HEK293 (cell line): ENCODE measurements around the gene SBNO2.
A peak's percentile ranks its signal among the peaks of the same experiment; 100 is the strongest.

Experiments used
- CTCF ChIA-PET: fragments of 350-600 bp; formaldehyde crosslinking; extraction: SDS; loops from one replicate; lab custom pipeline; 2021; ENCODE audit warnings: antibody characterized with exemption; lab: Yijun Ruan, JAX
- POLR2A ChIA-PET: fragments of 300-600 bp; formaldehyde crosslinking; extraction: SDS; loops from one replicate; lab custom pipeline; 2020; ENCODE audit warnings: antibody characterized with exemption, inconsistent platforms; lab: Yijun Ruan, JAX
- H3K27ac ChIP-seq: fragments of 200-500 bp; sonication (Bioruptor generic); 2 replicates; pipeline ENCODE4 v1.5.1; 2014; ENCODE audit warnings: low read depth, low read length, control low read depth, inconsistent platforms; ENCODE audit errors: extremely low read depth
- H3K36me3 ChIP-seq, 2 experiments: fragments of 200-500 bp in 1 of 2; sonication (Bioruptor generic) in 1 of 2; 1 replicate in 1 of 2; 2 replicates in 1 of 2; pipeline ENCODE4 v1.5.1; 2014 to 2017; ENCODE audit warnings: inconsistent platforms in 2 of 2, low read length in 2 of 2; ENCODE audit not compliant: control insufficient read depth in 2 of 2, insufficient read depth in 1 of 2
- H3K4me1 ChIP-seq: fragments of 200-500 bp; sonication (Bioruptor generic); 2 replicates; pipeline ENCODE4 v1.5.1; 2014; ENCODE audit warnings: mild to moderate bottlenecking, low read length, inconsistent platforms; ENCODE audit not compliant: control insufficient read depth, insufficient read depth
- H3K4me3 ChIP-seq: 2 replicates; pipeline ENCODE4 v1.5.1; 2011; ENCODE audit warnings: low read depth, mild to moderate bottlenecking, control low read depth, low read length, moderate library complexity
- H3K9me3 ChIP-seq: fragments of 200-500 bp; sonication (Bioruptor generic); 2 replicates; pipeline ENCODE4 v1.5.1; 2014; ENCODE audit warnings: low read depth, low read length, inconsistent platforms; ENCODE audit not compliant: control insufficient read depth, insufficient read depth
- BCL11A ChIP-seq: fragments of 450-650 bp; formaldehyde crosslinking; IDR thresholded peaks from 2 replicates; pipeline ENCODE4 v1.5.1; 2016; ENCODE audit warnings: low read depth, missing biosample characterization, missing genetic modification characterization
- EGR2 ChIP-seq: fragments of 450-650 bp; formaldehyde crosslinking; IDR thresholded peaks from 2 replicates; pipeline ENCODE4 v1.5.1; 2016; ENCODE audit warnings: low read depth, missing biosample characterization, missing genetic modification characterization
- HOXD13 ChIP-seq: sonication (generic); formaldehyde crosslinking; IDR thresholded peaks from 2 replicates; pipeline ENCODE4 v1.8.0; 2022; ENCODE audit warnings: missing genetic modification reagents, borderline replicate concordance
- KLF16 ChIP-seq: fragments of 450-650 bp; formaldehyde crosslinking; IDR thresholded peaks from 2 replicates; pipeline ENCODE4 v1.5.1; 2017; ENCODE audit warnings: missing biosample characterization, missing genetic modification characterization
- KLF8 ChIP-seq: fragments of 450-650 bp; formaldehyde crosslinking; IDR thresholded peaks from 2 replicates; pipeline ENCODE4 v1.5.1; 2016; ENCODE audit warnings: missing biosample characterization, missing genetic modification characterization
- MYNN ChIP-seq: fragments of 450-650 bp; formaldehyde crosslinking; IDR thresholded peaks from 2 replicates; pipeline ENCODE4 v1.5.1; 2016; ENCODE audit warnings: missing biosample characterization, missing genetic modification characterization, borderline replicate concordance
- OVOL3 ChIP-seq: fragments of 450-650 bp; formaldehyde crosslinking; IDR thresholded peaks from 2 replicates; pipeline ENCODE4 v1.5.1; 2016; ENCODE audit warnings: missing biosample characterization, missing genetic modification characterization
- SCRT2 ChIP-seq: fragments of 450-650 bp; formaldehyde crosslinking; IDR thresholded peaks from 2 replicates; pipeline ENCODE4 v1.5.1; 2016; ENCODE audit warnings: missing biosample characterization, missing genetic modification characterization
- ZBTB17 ChIP-seq: fragments of 450-650 bp; formaldehyde crosslinking; IDR thresholded peaks from 2 replicates; pipeline ENCODE4 v1.5.1; 2016; ENCODE audit warnings: missing biosample characterization, missing genetic modification characterization
- ZBTB7A ChIP-seq: fragments of 450-650 bp; formaldehyde crosslinking; IDR thresholded peaks from 2 replicates; pipeline ENCODE4 v1.5.1; 2016; ENCODE audit warnings: low read depth, missing biosample characterization, missing genetic modification characterization
- ZBTB8A ChIP-seq: fragments of 450-650 bp; formaldehyde crosslinking; IDR thresholded peaks from 2 replicates; pipeline ENCODE4 v1.5.1; 2016; ENCODE audit warnings: missing biosample characterization, missing genetic modification characterization
- ZEB2 ChIP-seq: fragments of 450-650 bp; formaldehyde crosslinking; IDR thresholded peaks from 2 replicates; pipeline ENCODE4 v1.5.1; 2016; ENCODE audit warnings: missing biosample characterization, missing genetic modification characterization
- ZFHX2 ChIP-seq: fragments of 450-650 bp; formaldehyde crosslinking; conservative IDR thresholded peaks from 2 replicates; pipeline ENCODE4 v1.5.1; 2016; ENCODE audit warnings: missing biosample characterization, missing genetic modification characterization
- ZFP69B ChIP-seq: fragments of 450-650 bp; formaldehyde crosslinking; IDR thresholded peaks from 2 replicates; pipeline ENCODE4 v1.5.1; 2016; ENCODE audit warnings: missing biosample characterization, missing genetic modification characterization
- ZNF138 ChIP-seq: fragments of 450-650 bp; formaldehyde crosslinking; IDR thresholded peaks from 2 replicates; pipeline ENCODE4 v1.5.1; 2016; ENCODE audit warnings: missing biosample characterization, missing genetic modification characterization, borderline replicate concordance
- ZNF169 ChIP-seq: fragments of 450-650 bp; formaldehyde crosslinking; IDR thresholded peaks from 2 replicates; pipeline ENCODE4 v1.5.1; 2016; ENCODE audit warnings: missing biosample characterization, missing genetic modification characterization
- ZNF184 ChIP-seq: fragments of 450-650 bp; IDR thresholded peaks from 2 replicates; pipeline ENCODE4 v1.5.1; 2018; ENCODE audit warnings: missing biosample characterization, mild to moderate bottlenecking, missing genetic modification characterization
- ZNF266 ChIP-seq: fragments of 450-650 bp; formaldehyde crosslinking; IDR thresholded peaks from 2 replicates; pipeline ENCODE4 v1.5.1; 2016; ENCODE audit warnings: missing biosample characterization, missing genetic modification characterization, low read depth
- ZNF302 ChIP-seq: fragments of 450-650 bp; formaldehyde crosslinking; IDR thresholded peaks from 2 replicates; pipeline ENCODE4 v1.5.1; 2016; ENCODE audit warnings: missing biosample characterization, missing genetic modification characterization, low read depth
- ZNF341 ChIP-seq: fragments of 450-650 bp; formaldehyde crosslinking; IDR thresholded peaks from 2 replicates; pipeline ENCODE4; 2016; ENCODE audit warnings: low read depth, missing biosample characterization, missing genetic modification characterization
- ZNF510 ChIP-seq: fragments of 450-650 bp; formaldehyde crosslinking; IDR thresholded peaks from 2 replicates; pipeline ENCODE4 v1.5.1; 2018; ENCODE audit warnings: mild to moderate bottlenecking, missing genetic modification characterization, missing biosample characterization; ENCODE audit not compliant: insufficient replicate concordance
- ZNF629 ChIP-seq: fragments of 450-650 bp; formaldehyde crosslinking; IDR thresholded peaks from 2 replicates; pipeline ENCODE4 v1.5.1; 2017; ENCODE audit warnings: missing biosample characterization, missing genetic modification characterization
- ZNF707 ChIP-seq: fragments of 450-650 bp; formaldehyde crosslinking; IDR thresholded peaks from 2 replicates; pipeline ENCODE4 v1.5.1; 2016; ENCODE audit warnings: missing biosample characterization, missing genetic modification characterization
- ZNF747 ChIP-seq: fragments of 450-650 bp; formaldehyde crosslinking; IDR thresholded peaks from 2 replicates; pipeline ENCODE4 v1.5.1; 2016; ENCODE audit warnings: missing biosample characterization, missing genetic modification characterization
- ZNF792 ChIP-seq: fragments of 450-650 bp; formaldehyde crosslinking; IDR thresholded peaks from 2 replicates; pipeline ENCODE4 v1.5.1; 2016; ENCODE audit warnings: missing biosample characterization, missing genetic modification characterization
- TF ChIP-seq, protein P1 (sequence below): fragments of 450-650 bp; formaldehyde crosslinking; IDR thresholded peaks from 2 replicates; pipeline ENCODE4 v1.5.1; 2016; ENCODE audit warnings: missing biosample characterization, missing genetic modification characterization
- TF ChIP-seq, protein P2 (sequence below): fragments of 450-650 bp; IDR thresholded peaks from 2 replicates; pipeline ENCODE4 v1.5.1; 2018; ENCODE audit warnings: missing biosample characterization, missing genetic modification characterization
- TF ChIP-seq, protein P3 (sequence below): fragments of 450-650 bp; formaldehyde crosslinking; IDR thresholded peaks from 2 replicates; pipeline ENCODE4 v1.5.1; 2016; ENCODE audit warnings: missing biosample characterization, missing genetic modification characterization
- TF ChIP-seq, protein P4 (sequence below): fragments of 450-650 bp; formaldehyde crosslinking; IDR thresholded peaks from 2 replicates; pipeline ENCODE4 v1.5.1; 2016; ENCODE audit warnings: missing biosample characterization, missing genetic modification characterization

Gene SBNO2

DNA sequence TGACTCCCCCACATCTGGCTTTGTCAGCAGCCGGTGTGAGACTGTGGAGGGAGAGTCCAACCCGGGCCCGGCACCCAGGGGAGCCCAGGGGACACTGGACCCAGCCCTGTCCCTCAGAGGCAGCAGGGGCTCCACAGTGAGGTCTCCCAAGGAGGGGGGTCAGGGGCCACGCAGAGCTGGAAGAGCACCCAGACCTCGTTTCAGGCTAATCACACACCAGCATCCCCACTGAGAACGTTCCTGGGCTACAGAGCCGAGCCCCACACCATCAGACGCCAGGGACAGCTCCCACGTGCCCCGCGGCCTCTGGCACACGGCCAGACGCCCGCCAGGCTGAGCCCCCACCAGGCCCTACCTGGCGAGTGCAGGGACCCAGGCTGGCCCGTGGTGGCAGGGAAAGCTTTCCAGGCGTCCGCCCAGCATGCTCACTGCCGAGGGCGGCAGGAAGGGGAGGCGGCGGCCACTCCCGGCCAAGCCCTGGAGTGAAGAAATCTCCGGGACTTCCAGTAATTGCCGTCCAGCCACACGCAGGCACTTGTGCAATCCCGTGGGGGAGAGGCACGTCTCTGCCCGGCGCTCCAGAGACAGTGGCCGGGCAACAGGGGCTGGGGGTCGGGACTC lies 19.2 kb downstream of the SBNO2 start (continued):
- TF ChIP-seq, protein P1, sequence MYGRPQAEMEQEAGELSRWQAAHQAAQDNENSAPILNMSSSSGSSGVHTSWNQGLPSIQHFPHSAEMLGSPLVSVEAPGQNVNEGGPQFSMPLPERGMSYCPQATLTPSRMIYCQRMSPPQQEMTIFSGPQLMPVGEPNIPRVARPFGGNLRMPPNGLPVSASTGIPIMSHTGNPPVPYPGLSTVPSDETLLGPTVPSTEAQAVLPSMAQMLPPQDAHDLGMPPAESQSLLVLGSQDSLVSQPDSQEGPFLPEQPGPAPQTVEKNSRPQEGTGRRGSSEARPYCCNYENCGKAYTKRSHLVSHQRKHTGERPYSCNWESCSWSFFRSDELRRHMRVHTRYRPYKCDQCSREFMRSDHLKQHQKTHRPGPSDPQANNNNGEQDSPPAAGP (tag by site-specific recombination): peak; percentile 86
- TF ChIP-seq EGR2 (tag by site-specific recombination) (peak; percentile 66), ZNF341 (tag by site-specific recombination) (peak; percentile 22), ZFHX2 (tag by site-specific recombination) (peak; percentile 64), ZNF184 (no peak), ZNF169 (tag by site-specific recombination) (no peak), HOXD13 (CRISPR knock-in tag) (no peak), ZNF792 (tag by site-specific recombination) (no peak), ZBTB8A (tag by site-specific recombination) (peak; percentile 88), BCL11A (no peak), ZBTB17 (no peak), KLF16 (no peak), OVOL3 (no peak), KLF8 (tag by site-specific recombination) (peak; percentile 61; the same call in 1 of the 2 replicates), ZNF138 (tag by site-specific recombination) (no peak), ZEB2 (tag by site-specific recombination) (no peak), ZNF747 (tag by site-specific recombination) (no peak), ZNF707 (tag by site-specific recombination) (no peak), ZNF510 (tag by site-specific recombination) (no peak), ZFP69B (no peak), ZNF629 (no peak), ZNF302 (tag by site-specific recombination) (no peak)
- TF ChIP-seq, protein P2, sequence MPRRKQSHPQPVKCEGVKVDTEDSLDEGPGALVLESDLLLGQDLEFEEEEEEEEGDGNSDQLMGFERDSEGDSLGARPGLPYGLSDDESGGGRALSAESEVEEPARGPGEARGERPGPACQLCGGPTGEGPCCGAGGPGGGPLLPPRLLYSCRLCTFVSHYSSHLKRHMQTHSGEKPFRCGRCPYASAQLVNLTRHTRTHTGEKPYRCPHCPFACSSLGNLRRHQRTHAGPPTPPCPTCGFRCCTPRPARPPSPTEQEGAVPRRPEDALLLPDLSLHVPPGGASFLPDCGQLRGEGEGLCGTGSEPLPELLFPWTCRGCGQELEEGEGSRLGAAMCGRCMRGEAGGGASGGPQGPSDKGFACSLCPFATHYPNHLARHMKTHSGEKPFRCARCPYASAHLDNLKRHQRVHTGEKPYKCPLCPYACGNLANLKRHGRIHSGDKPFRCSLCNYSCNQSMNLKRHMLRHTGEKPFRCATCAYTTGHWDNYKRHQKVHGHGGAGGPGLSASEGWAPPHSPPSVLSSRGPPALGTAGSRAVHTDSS (tag by site-specific recombination): no peak
- TF ChIP-seq, protein P3, sequence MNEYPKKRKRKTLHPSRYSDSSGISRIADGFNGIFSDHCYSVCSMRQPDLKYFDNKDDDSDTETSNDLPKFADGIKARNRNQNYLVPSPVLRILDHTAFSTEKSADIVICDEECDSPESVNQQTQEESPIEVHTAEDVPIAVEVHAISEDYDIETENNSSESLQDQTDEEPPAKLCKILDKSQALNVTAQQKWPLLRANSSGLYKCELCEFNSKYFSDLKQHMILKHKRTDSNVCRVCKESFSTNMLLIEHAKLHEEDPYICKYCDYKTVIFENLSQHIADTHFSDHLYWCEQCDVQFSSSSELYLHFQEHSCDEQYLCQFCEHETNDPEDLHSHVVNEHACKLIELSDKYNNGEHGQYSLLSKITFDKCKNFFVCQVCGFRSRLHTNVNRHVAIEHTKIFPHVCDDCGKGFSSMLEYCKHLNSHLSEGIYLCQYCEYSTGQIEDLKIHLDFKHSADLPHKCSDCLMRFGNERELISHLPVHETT: no peak

DNA sequence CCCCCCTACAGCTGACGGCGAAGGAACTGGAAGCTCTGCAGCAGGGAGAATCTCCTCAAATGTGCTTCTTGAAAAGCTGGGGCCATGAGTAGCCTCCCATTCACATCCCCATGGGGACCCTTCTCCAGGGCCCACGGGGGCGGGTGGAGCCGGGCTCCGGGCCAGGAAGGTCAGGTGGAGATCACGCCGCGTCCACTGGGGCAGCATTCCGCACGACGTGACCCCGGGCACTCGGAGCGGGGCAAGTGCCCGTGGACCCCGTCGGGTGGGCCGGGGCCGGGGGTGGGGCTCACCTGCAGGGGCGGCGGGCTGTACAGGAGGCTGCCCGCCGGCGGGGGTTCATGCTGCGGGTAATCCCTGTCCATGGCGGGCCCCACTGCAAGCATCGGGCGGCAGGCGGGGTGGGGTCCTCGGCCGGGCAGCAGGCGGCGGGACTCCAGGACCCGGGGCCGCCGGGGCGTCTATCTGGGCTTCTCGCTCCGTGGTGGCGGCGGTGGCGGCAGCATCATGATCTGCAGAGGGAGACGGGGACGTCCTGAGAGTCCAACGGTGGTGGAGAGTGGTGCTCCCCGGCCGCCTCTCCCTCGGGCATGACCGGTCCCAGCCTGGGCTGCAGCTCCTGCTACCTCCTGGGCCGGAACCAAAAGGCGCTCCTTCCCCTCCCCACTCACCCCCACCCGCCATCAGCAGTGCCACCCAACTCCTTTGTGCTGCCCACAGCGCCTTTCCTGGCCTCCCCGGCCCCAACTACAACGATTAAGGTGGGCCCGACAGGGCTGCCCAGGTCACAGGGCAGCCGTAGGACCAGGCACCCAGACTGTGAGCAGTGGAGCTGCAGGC lies 20.0 kb downstream of the SBNO2 start:
- POLR2A ChIA-PET: no interaction called here
- Histone ChIP-seq H3K36me3 (peaks cover 0 to 16% of the 10 kb centered on the region in 2 experiments; a peak in 2 of 3 replicates), H3K4me1 (no peaks in the 10 kb centered on the region), H3K9me3 (no peaks in the 10 kb centered on the region), H3K4me3 (no peak overlapping the region), H3K27ac (no peak overlapping the region)
- CTCF ChIA-PET: no interaction called here
- TF ChIP-seq SCRT2 (tag by site-specific recombination): no peak
- TF ChIP-seq MYNN (tag by site-specific recombination): no peak
- TF ChIP-seq ZNF266 (tag by site-specific recombination): no peak
- TF ChIP-seq, protein P4, sequence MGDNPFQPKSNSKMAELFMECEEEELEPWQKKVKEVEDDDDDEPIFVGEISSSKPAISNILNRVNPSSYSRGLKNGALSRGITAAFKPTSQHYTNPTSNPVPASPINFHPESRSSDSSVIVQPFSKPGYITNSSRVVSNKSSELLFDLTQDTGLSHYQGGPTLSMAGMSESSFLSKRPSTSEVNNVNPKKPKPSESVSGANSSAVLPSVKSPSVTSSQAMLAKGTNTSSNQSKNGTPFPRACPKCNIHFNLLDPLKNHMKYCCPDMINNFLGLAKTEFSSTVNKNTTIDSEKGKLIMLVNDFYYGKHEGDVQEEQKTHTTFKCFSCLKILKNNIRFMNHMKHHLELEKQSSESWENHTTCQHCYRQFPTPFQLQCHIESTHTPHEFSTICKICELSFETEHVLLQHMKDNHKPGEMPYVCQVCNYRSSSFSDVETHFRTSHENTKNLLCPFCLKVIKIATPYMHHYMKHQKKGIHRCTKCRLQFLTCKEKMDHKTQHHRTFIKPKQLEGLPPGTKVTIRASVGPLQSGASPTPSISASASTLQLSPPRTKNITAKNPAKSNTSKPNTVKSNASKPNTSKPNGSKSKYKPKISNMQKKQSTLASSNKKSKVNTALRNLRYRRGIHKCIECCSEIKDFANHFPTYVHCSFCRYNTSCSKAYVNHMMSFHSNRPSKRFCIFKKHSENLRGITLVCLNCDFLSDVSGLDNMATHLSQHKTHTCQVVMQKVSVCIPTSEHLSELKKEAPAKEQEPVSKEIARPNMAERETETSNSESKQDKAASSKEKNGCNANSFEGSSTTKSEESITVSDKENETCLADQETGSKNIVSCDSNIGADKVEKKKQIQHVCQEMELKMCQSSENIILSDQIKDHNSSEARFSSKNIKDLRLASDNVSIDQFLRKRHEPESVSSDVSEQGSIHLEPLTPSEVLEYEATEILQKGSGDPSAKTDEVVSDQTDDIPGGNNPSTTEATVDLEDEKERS (tag by site-specific recombination): no peak
- TF ChIP-seq HOXD13 (CRISPR knock-in tag): no peak
- no peak for TF ChIP-seq ZBTB7A
